Psoas muscle (tissue), 8 donors: Measurements from ENCODE around the gene FBXL19. TPM values are rescaled to one million over a fixed set of nuclear protein-coding genes. Genes with fewer than 3 reads are reported as not detected.

Experiments used
- ATAC-seq, 4 donors: fragments of 200-7000 bp; cut with Tn5 transposase; one replicate each; pipeline ENCODE4 v1.9.1; 2020; ENCODE audit warnings: moderate library complexity in 3 of 4, mild to moderate bottlenecking in 2 of 4
- DNase-seq, 2 donors: peaks; one replicate each; pipeline ENCODE4 v3.0.0-alpha.2; 2020
- H3K27ac ChIP-seq: fragments of 200-600 bp; one replicate; pipeline ENCODE4 v1.8.0; 2022
- H3K27me3 ChIP-seq, 3 donors: fragments of 200-600 bp in 1 of 3; one replicate each; pipeline versions ENCODE4 v1.6.1 to v1.8.0; 2013 to 2022; ENCODE audit warnings: low read length in 2 of 3, mild to moderate bottlenecking in 2 of 3, moderate library complexity in 1 of 3; ENCODE audit not compliant: insufficient read depth in 3 of 3
- H3K36me3 ChIP-seq, 2 donors: fragments of 200-600 bp in 1 of 2; one replicate each; pipeline versions ENCODE4 v1.6.1 to v1.8.0; 2013 to 2022; ENCODE audit warnings: low read depth in 1 of 2, mild to moderate bottlenecking in 1 of 2, moderate library complexity in 1 of 2; ENCODE audit not compliant: insufficient read depth in 1 of 2
- H3K4me1 ChIP-seq: fragments of 200-600 bp; one replicate; pipeline ENCODE4 v1.8.0; 2022
- H3K4me3 ChIP-seq: fragments of 200-600 bp; one replicate; pipeline ENCODE4 v1.8.0; 2022; ENCODE audit warnings: mild to moderate bottlenecking
- H3K9me3 ChIP-seq: fragments of 200-600 bp; one replicate; pipeline ENCODE4 v1.8.0; 2022
- CTCF ChIP-seq: fragments of 200-600 bp; IDR thresholded peaks from one replicate; pipeline ENCODE4 v1.8.0; 2022; ENCODE audit warnings: antibody characterized with exemption
- WGBS, 3 donors: extraction: QIAGEN DNeasy Blood & Tissue Kit; methylation state at CpG; one replicate each; pipeline versions ENCODE4 v1.1.6 to v1.1.7; 2013; 5-methylcytosine and 5-hydroxymethylcytosine counted together
- intact Hi-C, 2 donors: fragments of 100-400 bp; cut with DNase I; formaldehyde crosslinking; loops; one replicate each; pipeline versions ENCODE4 v1.11.0 to v1.14.2; 2022
- polyA plus RNA-seq, 3 donors: library from polyadenylated mRNA; stranded (reverse); fragments of 200-250 nt; gene quantifications; one replicate each; pipeline ENCODE4 v1.2.3, GENCODE V29; 2013
- total RNA-seq, 4 donors: library from RNA; stranded (reverse); fragmentation: NEBNext Ultra II Directional in 2 of 4; extraction: Animal tissue kit (Norgen Biotek cat#: 25700) in 2 of 4; gene quantifications; one replicate each; pipeline versions ENCODE4 v1.2.1 to v1.2.4, GENCODE V29; 2021 to 2023
- donor health status: healthy with polysubstance abuse.
- donor health status: DM: no; HTN: no; CAD: no; lungs with moderate emphysema.
- donor health status: Bipolar disorder and iron deficiency.
- donor health status: healthy.
- donor health status: DM: yes; HTN: yes; CAD: no.
- donor health status: DM: no; HTN: no; CAD: no.
- donor health status: DM: no; HTN: no; CAD: no.
- donor health status: DM: yes; HTN: yes; CAD: no.

The FBXL19 gene
- total and polyA plus RNA-seq, 7 donors = 2.8 to 5.4 (median 4.1) TPM

DNA sequence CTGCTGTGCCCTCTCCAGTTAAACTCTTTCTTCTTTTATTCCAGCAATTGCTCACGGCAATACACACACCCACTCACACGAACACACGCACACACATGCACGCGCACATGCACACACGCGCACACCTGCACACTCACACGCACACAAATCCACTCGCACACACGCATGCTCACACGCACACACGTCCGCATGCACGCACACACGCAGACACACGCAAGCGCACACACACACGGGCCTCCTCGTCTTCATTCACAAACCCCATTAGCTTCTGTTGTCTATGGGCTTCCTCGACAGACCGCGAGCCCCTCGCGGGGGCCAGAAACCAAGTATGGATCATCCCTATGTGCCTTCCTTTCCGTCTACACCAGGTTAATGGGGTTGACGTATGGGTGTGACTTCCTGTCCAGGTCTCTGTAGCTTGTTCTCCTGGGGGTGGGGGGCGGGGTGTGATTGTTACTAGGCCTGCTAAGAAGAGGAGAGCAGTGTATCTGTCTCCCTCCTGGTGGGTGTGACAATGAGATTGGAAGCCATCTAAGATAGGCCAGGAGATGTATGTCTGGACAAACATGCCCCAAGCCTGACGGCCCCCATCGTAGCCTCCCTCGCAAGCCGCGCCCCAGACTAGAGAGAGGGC is 27.6 kb upstream of the FBXL19 start:
- no peak for DNase-seq
- Histone ChIP-seq H3K36me3 (peaks cover 0 to 5% of the 10 kb centered on the region in 2 donors), H3K27ac (peak overlapping the region; percentile 93), H3K9me3 (no peaks in the 10 kb centered on the region), H3K4me1 (peaks cover 13% of the 10 kb centered on the region), H3K27me3 (no peaks in the 10 kb centered on the region), H3K4me3 (peak overlapping the region; percentile 68)
- intact Hi-C loops = loop anchor here in 1 of 2 donors (2.0 kb wide), 1 partner anchor 21 kb away; no protein-coding TSS in a partner anchor
- WGBS, 3 donors = 65 to 69% (median 66%) methylated on average over 32 of the region's 32 CpGs
- ATAC-seq = no peak
- TF ChIP-seq CTCF = no peak

- Histone ChIP-seq H3K4me1 (peaks cover 13% of the 10 kb centered on the region), H3K36me3 (peaks cover 0 to 5% of the 10 kb centered on the region in 2 donors), H3K27ac (peak within 1 kb of the TSS; percentile 93), H3K4me3 (peak within 1 kb of the TSS; percentile 68), H3K9me3 (no peaks in the 10 kb centered on the region), H3K27me3 (no peaks in the 10 kb centered on the region)
- WGBS, 3 donors = 5 to 6% (median 5%) methylated on average over 27 to 31 of the region's 31 CpGs
- no peak for TF ChIP-seq CTCF
- intact Hi-C loops = no loop called here
- ATAC-seq (peak; percentile 65 to 83 (median 73)), DNase-seq (peak; percentile 80 to 88)
Measured at GRCh38 chr16:30896261-30896888, 27.0 kb upstream of the FBXL19 start, which contains the start of gene CTF1. TSS of gene CTF1 (plus strand) at chr16:30896614. CDS start at chr16:30896644, 30 bp downstream.

- DNase-seq (peak; percentile 94 to 96), ATAC-seq (peak; percentile 68 to 81 (median 73))
- WGBS, 3 donors = 15 to 18% (median 16%) methylated on average over 29 to 31 of the region's 31 CpGs
- Histone ChIP-seq H3K9me3 (no peaks in the 10 kb centered on the region), H3K4me1 (peaks cover 13% of the 10 kb centered on the region), H3K36me3 (peaks cover 0 to 5% of the 10 kb centered on the region in 2 donors), H3K27me3 (no peaks in the 10 kb centered on the region), H3K27ac (peak overlapping the region; percentile 93), H3K4me3 (peak overlapping the region; percentile 68)
- TF ChIP-seq CTCF = no peak
- intact Hi-C loops = no loop called here
Measured at GRCh38 chr16:30896889-30897733, 26.3 kb upstream of the FBXL19 start.

DNA sequence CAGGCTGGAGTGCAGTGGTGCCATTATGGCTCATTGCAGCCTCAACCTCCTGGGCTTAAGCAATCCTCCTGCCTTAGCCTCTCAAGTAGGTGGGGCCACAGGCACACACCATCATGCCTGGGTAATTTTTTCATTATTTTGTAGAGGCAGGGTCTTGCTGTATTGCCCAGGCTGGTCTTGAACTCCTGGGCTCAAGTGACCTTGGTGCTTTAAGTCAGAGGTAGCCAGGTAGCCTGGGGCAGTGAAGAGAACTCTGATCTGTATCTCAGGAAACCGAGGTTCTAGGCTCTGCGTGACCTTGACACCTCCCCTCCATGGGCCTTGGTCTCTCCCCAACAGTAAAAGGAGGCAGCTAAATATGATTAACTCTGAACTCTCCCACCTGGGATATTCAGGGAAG is 23.6 kb upstream of the FBXL19 start:
- intact Hi-C loops = no loop called here
- Histone ChIP-seq H3K27me3 (no peaks in the 10 kb centered on the region), H3K27ac (no peak overlapping the region), H3K4me3 (no peak overlapping the region), H3K9me3 (no peaks in the 10 kb centered on the region), H3K4me1 (peaks cover 14% of the 10 kb centered on the region), H3K36me3 (peaks cover 0 to 5% of the 10 kb centered on the region in 2 donors)
- DNase-seq (no peak), ATAC-seq (no peak)
- TF ChIP-seq CTCF = no peak
- 84 to 97% (median 90%) methylated on average over 2 of the region's 2 CpGs for WGBS, 3 donors
